Tibial nerve (tissue), 4 donors: ENCODE measurements around the gene EMC8. TPM values are rescaled to one million over a fixed set of nuclear protein-coding genes. Genes with fewer than 3 reads are reported as not detected.

Experiments used
- DNase-seq, 2 donors: peaks; one replicate each; pipeline ENCODE4 v3.0.0-alpha.2; 2019; ENCODE audit warnings: low spot score in 2 of 2
- H3K27ac ChIP-seq, 4 donors: fragments of 200-600 bp; sonication (generic) in 3 of 4; one replicate each; pipeline ENCODE4 v1.5.1; 2017 to 2019; ENCODE audit warnings: mild to moderate bottlenecking in 1 of 4
- H3K27me3 ChIP-seq, 2 donors: fragments of 200-600 bp; sonication (generic) in 1 of 2; one replicate each; pipeline versions ENCODE4 v1.5.1 to v1.6.0; 2017 to 2019
- H3K36me3 ChIP-seq, 3 donors: fragments of 200-600 bp; sonication (generic); one replicate each; pipeline ENCODE4 v1.5.1; 2018 to 2019
- H3K4me1 ChIP-seq, 4 donors: fragments of 200-600 bp; sonication (generic) in 3 of 4; one replicate each; pipeline ENCODE4 v1.5.1; 2017 to 2019
- H3K4me3 ChIP-seq, 4 donors: fragments of 200-600 bp; sonication (generic) in 3 of 4; one replicate each; pipeline ENCODE4 v1.5.1; 2017 to 2019; ENCODE audit warnings: mild to moderate bottlenecking in 1 of 4, moderate library complexity in 1 of 4
- H3K9me3 ChIP-seq, 4 donors: fragments of 200-600 bp; sonication (generic) in 3 of 4; one replicate each; pipeline ENCODE4 v1.5.1; 2017 to 2019
- CTCF ChIP-seq, 5 experiments: fragments of 200-600 bp in 3 of 5; fragments of 450-650 bp in 2 of 5; sonication (generic) in 3 of 5; IDR thresholded peaks; one replicate each; pipeline ENCODE4 v1.5.1; 2016 to 2019; ENCODE audit warnings: antibody characterized with exemption in 5 of 5, mild to moderate bottlenecking in 3 of 5, moderate library complexity in 2 of 5
- EP300 ChIP-seq, 2 donors: sonication (generic); formaldehyde crosslinking; IDR thresholded peaks; one replicate each; pipeline ENCODE4 v1.6.1; 2017; ENCODE audit warnings: antibody characterized with exemption in 2 of 2, mild to moderate bottlenecking in 1 of 2
- POLR2A ChIP-seq, 2 donors: fragments of 450-650 bp; IDR thresholded peaks; one replicate each; pipeline ENCODE4 v1.6.1; 2017; ENCODE audit warnings: antibody characterized with exemption in 2 of 2, mild to moderate bottlenecking in 2 of 2, moderate library complexity in 2 of 2
- WGBS, 2 donors: methylation state at CpG; one replicate each; pipeline ENCODE4 v1.1.5; 2018; 5-methylcytosine and 5-hydroxymethylcytosine counted together
- total RNA-seq, 4 donors: library from RNA; depleted of rRNA; stranded (reverse); fragments of >200 nt; gene quantifications; one replicate each; pipeline ENCODE4 v1.1.0, GENCODE V29; 2016

EMC8 gene
- total RNA-seq, 4 donors from 2014 or later: 31.8 to 46.2 (median 35.4) TPM

- TF ChIP-seq POLR2A (IDR thresholded peaks at IDR 0.05) (no peak), EP300 (IDR thresholded peaks at IDR 0.05) (no peak), CTCF (IDR thresholded peaks at IDR 0.05) (no peak)
- DNase-seq: no peak
- H3K4me3 ChIP-seq: no peak overlapping the region
Observed at GRCh38 chr16:85824161-85825135, 25.1 kb upstream of the EMC8 start.

GRCh38 chr16:85823328-85823920 is 24.1 kb upstream of the EMC8 start:
- H3K4me3 ChIP-seq: no peak overlapping the region
- H3K9me3 ChIP-seq: no peaks in the 10 kb centered on the region
- no peak overlapping the region for H3K27ac ChIP-seq
- TF ChIP-seq POLR2A (IDR thresholded peaks at IDR 0.05) (no peak), EP300 (IDR thresholded peaks at IDR 0.05) (no peak), CTCF (IDR thresholded peaks at IDR 0.05) (no peak)
- no peak for DNase-seq
- 94 to 100% methylated on average over 1 of the region's 1 CpG for WGBS, 2 donors
- no peaks in the 10 kb centered on the region for H3K36me3 ChIP-seq
- peaks cover 0 to 13% of the 10 kb centered on the region in 2 donors for H3K27me3 ChIP-seq
- H3K4me1 ChIP-seq: peaks cover 0 to 8% (median 2%) of the 10 kb centered on the region in 4 donors

More at GRCh38 chr16:85824161-85825135, 25.1 kb upstream of the EMC8 start:
- Histone ChIP-seq H3K9me3 (no peaks in the 10 kb centered on the region), H3K27me3 (peaks cover 0 to 12% of the 10 kb centered on the region in 2 donors), H3K36me3 (no peaks in the 10 kb centered on the region), H3K27ac (no peak overlapping the region), H3K4me1 (peaks cover 0 to 8% (median 2%) of the 10 kb centered on the region in 4 donors)
- 82 to 85% methylated on average over 14 to 20 of the region's 20 CpGs for WGBS, 2 donors

GRCh38 chr16:85822145-85822544 is 22.8 kb upstream of the EMC8 start:
- Histone ChIP-seq H3K27ac (no peak overlapping the region), H3K4me1 (peaks cover 0 to 8% (median 2%) of the 10 kb centered on the region in 4 donors), H3K27me3 (peaks cover 0 to 18% of the 10 kb centered on the region in 2 donors), H3K4me3 (no peak overlapping the region), H3K9me3 (no peaks in the 10 kb centered on the region), H3K36me3 (no peaks in the 10 kb centered on the region)
- no peak for DNase-seq
- TF ChIP-seq CTCF (IDR thresholded peaks at IDR 0.05) (no peak), EP300 (IDR thresholded peaks at IDR 0.05) (no peak), POLR2A (IDR thresholded peaks at IDR 0.05) (no peak)
- 93 to 94% methylated on average over 9 to 12 of the region's 12 CpGs for WGBS, 2 donors

GRCh38 chr16:85821390-85822135 is 22.2 kb upstream of the EMC8 start:
- TF ChIP-seq EP300 (IDR thresholded peaks at IDR 0.05): peak in 1 of 2 donors; percentile 29
- TF ChIP-seq CTCF (IDR thresholded peaks at IDR 0.05): peak; percentile 91 to 99 (median 94)
- TF ChIP-seq POLR2A (IDR thresholded peaks at IDR 0.05): no peak
- WGBS, 2 donors: 15 to 21% methylated on average over 14 to 27 of the region's 27 CpGs
- Histone ChIP-seq H3K4me3 (no peak overlapping the region), H3K4me1 (peaks cover 0 to 8% (median 2%) of the 10 kb centered on the region in 4 donors), H3K36me3 (no peaks in the 10 kb centered on the region), H3K9me3 (no peaks in the 10 kb centered on the region), H3K27me3 (peaks cover 0 to 18% of the 10 kb centered on the region in 2 donors), H3K27ac (no peak overlapping the region)
- peak; percentile 55 to 70 for DNase-seq
